KMS-11 (cell line): ENCODE data around the gene ZNF592.
A peak's percentile ranks its signal among the peaks of the same experiment; 100 is the strongest.
"Not testable (repeated sequence)": the region's sequence is repeated elsewhere in the genome, so short reads cannot be mapped to it uniquely, and the experiment has no call there.

Experiments used
- H2AFZ ChIP-seq: fragments of 200-600 bp; sonication (generic); 2 replicates; pipeline ENCODE4 v1.6.1; 2016; ENCODE audit warnings: antibody characterized with exemption, mixed run types, low read depth
- H3K27ac ChIP-seq: fragments of 200-600 bp; sonication (generic); 2 replicates; pipeline ENCODE4 v1.6.1; 2016; ENCODE audit warnings: mild to moderate bottlenecking, mixed run types
- H3K27me3 ChIP-seq: fragments of 200-600 bp; sonication (generic); 2 replicates; pipeline ENCODE4 v1.6.1; 2017; ENCODE audit warnings: mild to moderate bottlenecking, low read depth, mixed run types, moderate library complexity; ENCODE audit not compliant: insufficient read depth
- H3K36me3 ChIP-seq: fragments of 200-600 bp; sonication (generic); 2 replicates; pipeline ENCODE4 v1.6.1; 2017; ENCODE audit warnings: mild to moderate bottlenecking, mixed run types; ENCODE audit not compliant: insufficient read depth
- H3K4me1 ChIP-seq: fragments of 200-600 bp; sonication (generic); 2 replicates; pipeline ENCODE4 v1.6.1; 2016; ENCODE audit warnings: mild to moderate bottlenecking, low read depth, mixed run types; ENCODE audit not compliant: poor library complexity, severe bottlenecking
- H3K4me2 ChIP-seq: fragments of 200-600 bp; sonication (generic); 2 replicates; pipeline ENCODE4 v1.7.0; 2016; ENCODE audit warnings: mild to moderate bottlenecking, mixed run types
- H3K4me3 ChIP-seq: fragments of 200-600 bp; sonication (generic); IDR thresholded peaks from 2 replicates; pipeline ENCODE4 v1.6.1; 2017; ENCODE audit warnings: low read depth, low read length, mixed read lengths; ENCODE audit not compliant: insufficient read depth
- H3K79me2 ChIP-seq: fragments of 200-600 bp; sonication (generic); 2 replicates; pipeline ENCODE4 v1.6.1; 2016; ENCODE audit warnings: low read depth, mixed run types; ENCODE audit not compliant: insufficient read depth
- H3K9ac ChIP-seq: fragments of 200-600 bp; sonication (generic); 2 replicates; pipeline ENCODE4 v1.6.1; 2016; ENCODE audit warnings: mild to moderate bottlenecking, mixed run types
- H4K20me1 ChIP-seq: fragments of 200-600 bp; sonication (generic); 2 replicates; pipeline ENCODE4 v1.6.1; 2016; ENCODE audit warnings: mild to moderate bottlenecking, mixed run types; ENCODE audit not compliant: insufficient read depth
- TF ChIP-seq, protein P1 (sequence below): fragments of 200-600 bp; sonication (generic); conservative IDR thresholded peaks from 2 replicates; pipeline ENCODE4 v1.6.1; 2017; ENCODE audit warnings: low read depth, mild to moderate bottlenecking, antibody characterized with exemption, low read length, moderate library complexity, mixed read lengths

ZNF592 gene

DNA sequence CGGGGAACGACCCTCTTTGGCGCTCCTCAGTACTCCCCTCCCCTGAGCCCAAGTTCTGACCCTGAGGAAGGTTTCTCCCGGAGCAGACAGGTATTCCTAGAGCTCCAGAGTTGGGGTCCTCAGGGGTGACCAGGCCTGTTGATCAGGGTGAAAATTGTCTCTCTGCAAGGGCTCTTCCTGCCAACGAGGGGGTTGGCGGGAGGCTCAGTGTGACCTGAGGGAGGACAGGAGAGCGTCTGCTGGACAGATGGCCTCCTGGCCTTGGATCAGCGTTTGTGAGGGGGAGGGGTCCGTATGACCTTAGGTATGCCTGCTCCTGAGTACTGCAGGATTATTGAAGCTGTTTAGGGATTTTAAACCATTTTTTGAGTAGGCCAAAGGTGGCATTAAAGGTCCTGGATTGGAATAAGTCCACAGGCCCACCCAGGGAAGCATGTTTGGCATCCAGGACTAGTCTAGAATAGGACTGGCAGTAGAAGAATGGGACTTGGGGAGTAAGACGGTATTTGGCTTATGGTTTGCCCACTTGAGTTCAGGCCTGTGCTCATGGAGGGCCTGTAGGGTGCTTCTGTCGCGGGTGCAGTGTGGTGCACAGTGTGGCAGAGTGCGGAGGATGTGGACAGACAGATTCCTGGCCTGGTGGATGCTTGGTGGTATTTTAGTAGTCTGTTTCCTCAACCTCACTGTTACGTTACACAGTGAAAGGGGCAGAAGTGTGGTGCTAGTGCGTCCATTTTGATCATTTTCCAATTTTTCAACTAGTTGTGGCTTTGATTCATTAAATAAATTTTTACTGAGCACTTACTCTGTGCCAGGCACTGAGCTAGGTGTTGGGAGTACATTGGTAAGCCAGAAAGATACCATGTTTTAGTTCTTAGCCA lies 959 bp downstream of the ZNF592 start:
- H3K4me2 ChIP-seq = peak overlapping the region; percentile 96
- TF ChIP-seq, protein P1, sequence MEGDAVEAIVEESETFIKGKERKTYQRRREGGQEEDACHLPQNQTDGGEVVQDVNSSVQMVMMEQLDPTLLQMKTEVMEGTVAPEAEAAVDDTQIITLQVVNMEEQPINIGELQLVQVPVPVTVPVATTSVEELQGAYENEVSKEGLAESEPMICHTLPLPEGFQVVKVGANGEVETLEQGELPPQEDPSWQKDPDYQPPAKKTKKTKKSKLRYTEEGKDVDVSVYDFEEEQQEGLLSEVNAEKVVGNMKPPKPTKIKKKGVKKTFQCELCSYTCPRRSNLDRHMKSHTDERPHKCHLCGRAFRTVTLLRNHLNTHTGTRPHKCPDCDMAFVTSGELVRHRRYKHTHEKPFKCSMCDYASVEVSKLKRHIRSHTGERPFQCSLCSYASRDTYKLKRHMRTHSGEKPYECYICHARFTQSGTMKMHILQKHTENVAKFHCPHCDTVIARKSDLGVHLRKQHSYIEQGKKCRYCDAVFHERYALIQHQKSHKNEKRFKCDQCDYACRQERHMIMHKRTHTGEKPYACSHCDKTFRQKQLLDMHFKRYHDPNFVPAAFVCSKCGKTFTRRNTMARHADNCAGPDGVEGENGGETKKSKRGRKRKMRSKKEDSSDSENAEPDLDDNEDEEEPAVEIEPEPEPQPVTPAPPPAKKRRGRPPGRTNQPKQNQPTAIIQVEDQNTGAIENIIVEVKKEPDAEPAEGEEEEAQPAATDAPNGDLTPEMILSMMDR = no peak
- H4K20me1 ChIP-seq = 0 out of 2 replicates have a peak, but pooled peaks cover 10% of the 10 kb centered on the region
- H3K36me3 ChIP-seq = no peaks in the 10 kb centered on the region
- peak overlapping the region; percentile 58 for H3K27ac ChIP-seq
- no peaks in the 10 kb centered on the region for H3K27me3 ChIP-seq
- H3K4me1 ChIP-seq = peaks cover 43% of the 10 kb centered on the region
- H2AFZ ChIP-seq = peak overlapping the region; percentile 8; the same call in 1 of the 2 replicates
- H3K9ac ChIP-seq = peak overlapping the region; percentile 63; the same call in 1 of the 2 replicates
- peaks cover 82% of the 10 kb centered on the region for H3K79me2 ChIP-seq
- no peak overlapping the region for H3K4me3 ChIP-seq

- no peaks in the 10 kb centered on the region for H3K27me3 ChIP-seq
- no peak overlapping the region for H3K4me3 ChIP-seq
- H3K4me2 ChIP-seq = peak overlapping the region; percentile 96
- H3K36me3 ChIP-seq = no peaks in the 10 kb centered on the region
- peaks cover 38% of the 10 kb centered on the region for H3K4me1 ChIP-seq
- peak overlapping the region; percentile 18; the same call in 1 of the 2 replicates for H3K9ac ChIP-seq
- H3K27ac ChIP-seq = peak overlapping the region; percentile 6; the same call in 1 of the 2 replicates
- peaks cover 13% of the 10 kb centered on the region; the same call in 1 of the 2 replicates for H4K20me1 ChIP-seq
- H2AFZ ChIP-seq = no peak overlapping the region
- peaks cover 88% of the 10 kb centered on the region for H3K79me2 ChIP-seq
- TF ChIP-seq, protein P1 = no peak
These were observed 2.2 kb downstream of the ZNF592 start for GRCh38 chr15:84750583-84751092.

GRCh38 chr15:84751721-84752120 lies 3.3 kb downstream of the ZNF592 start:
- H3K36me3 ChIP-seq, H2AFZ ChIP-seq, H3K27me3 ChIP-seq, H3K27ac ChIP-seq, H3K4me3 ChIP-seq, H3K4me2 ChIP-seq, H3K9ac ChIP-seq: not testable (repeated sequence)
- Histone ChIP-seq H4K20me1 (peaks cover 21% of the 10 kb centered on the region; the same call in 1 of the 2 replicates), H3K79me2 (peaks cover 88% of the 10 kb centered on the region), H3K4me1 (peaks cover 31% of the 10 kb centered on the region)

- H4K20me1 ChIP-seq = peaks cover 21% of the 10 kb centered on the region; the same call in 1 of the 2 replicates
- no peak overlapping the region for H3K4me2 ChIP-seq
- no peaks in the 10 kb centered on the region for H3K36me3 ChIP-seq
- H3K9ac ChIP-seq = no peak overlapping the region
- TF ChIP-seq, protein P1 = no peak
- no peak overlapping the region for H3K4me3 ChIP-seq
- H2AFZ ChIP-seq = no peak overlapping the region
- no peaks in the 10 kb centered on the region for H3K27me3 ChIP-seq
- H3K79me2 ChIP-seq = peaks cover 88% of the 10 kb centered on the region
- no peak overlapping the region for H3K27ac ChIP-seq
- peaks cover 31% of the 10 kb centered on the region for H3K4me1 ChIP-seq
These were observed 3.8 kb downstream of the ZNF592 start for GRCh38 chr15:84752195-84752594.
